Fibroblast of mammary gland (primary cell): ENCODE data around the gene SSBP3.

Experiments used
- DNase-seq: peaks from one replicate; pipeline ENCODE4 v3.0.0-alpha.2; 2010; ENCODE audit warnings: low read depth
- H3K4me3 ChIP-seq: 2 replicates; pipeline ENCODE4 v1.5.1; 2011; ENCODE audit warnings: low read depth, mild to moderate bottlenecking, low read length, moderate library complexity; ENCODE audit not compliant: control insufficient read depth
- CTCF ChIP-seq: conservative IDR thresholded peaks from 2 replicates; pipeline ENCODE4 v1.5.1; 2011; ENCODE audit warnings: low read depth, low read length, inconsistent platforms; ENCODE audit not compliant: control insufficient read depth, insufficient read depth

SSBP3 gene

DNA sequence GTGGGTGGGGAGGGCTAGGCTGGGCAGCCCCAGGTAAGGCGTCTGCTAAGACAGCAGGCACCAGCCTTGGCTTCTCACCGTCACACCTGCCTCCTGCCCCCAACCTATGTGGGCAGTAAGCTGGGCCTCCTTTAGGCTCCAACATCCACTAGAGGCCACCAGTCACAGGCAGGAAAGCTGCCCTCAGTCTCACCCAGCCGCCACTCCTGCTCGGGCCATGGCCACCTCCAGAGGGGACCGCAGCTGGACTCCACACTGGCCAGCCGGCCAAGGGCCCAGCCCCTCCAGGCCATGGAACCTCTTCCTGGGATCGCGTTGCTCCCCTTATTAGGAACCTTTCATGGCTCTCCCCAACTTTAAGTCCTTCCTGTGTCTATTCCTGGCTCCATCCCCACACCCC lies 131.7 kb downstream of the SSBP3 start:
- no peak overlapping the region for H3K4me3 ChIP-seq
- TF ChIP-seq CTCF = no peak
- DNase-seq = no peak

GRCh38 chr1:54273795-54274163 lies 132.4 kb downstream of the SSBP3 start:
- peak; percentile 43 for DNase-seq
- no peak for TF ChIP-seq CTCF
- no peak overlapping the region for H3K4me3 ChIP-seq

DNA sequence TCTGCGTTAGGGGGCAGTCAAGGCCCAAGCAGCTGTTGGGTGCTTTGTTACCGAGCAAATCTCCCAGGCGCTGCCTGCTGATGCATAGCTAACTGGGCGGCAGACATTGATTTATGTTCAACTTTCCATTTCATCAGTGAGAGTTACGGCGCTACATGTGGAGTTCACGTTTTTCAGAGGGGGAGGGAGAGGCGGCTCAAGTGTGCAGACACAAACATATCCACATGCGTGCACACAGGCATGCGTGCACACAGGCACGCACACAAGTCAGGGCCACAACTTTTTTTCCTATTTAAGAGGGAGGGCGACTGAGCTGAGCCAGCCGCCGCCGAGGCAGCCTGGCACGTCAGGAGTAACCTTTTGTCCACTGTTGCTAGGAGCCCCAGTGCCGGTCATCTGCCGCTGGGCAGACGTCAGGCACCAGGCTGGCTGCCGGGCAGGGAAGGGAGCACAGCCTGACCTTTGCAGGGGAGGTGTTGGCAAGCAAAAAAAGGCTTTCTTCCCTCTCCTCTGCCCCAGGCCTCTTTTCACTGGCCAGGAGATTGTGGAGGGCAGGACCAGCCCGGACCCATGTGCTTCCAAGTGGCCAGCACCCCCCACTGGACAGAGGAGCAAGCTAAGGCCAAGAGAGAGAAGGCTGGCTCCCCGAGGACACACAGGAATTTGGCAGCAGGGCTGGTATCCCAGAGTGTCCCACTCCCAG lies 133.0 kb downstream of the SSBP3 start:
- H3K4me3 ChIP-seq = peak overlapping the region; percentile 9
- peak; percentile 94 for DNase-seq
- peak; percentile 79 for TF ChIP-seq CTCF

DNA sequence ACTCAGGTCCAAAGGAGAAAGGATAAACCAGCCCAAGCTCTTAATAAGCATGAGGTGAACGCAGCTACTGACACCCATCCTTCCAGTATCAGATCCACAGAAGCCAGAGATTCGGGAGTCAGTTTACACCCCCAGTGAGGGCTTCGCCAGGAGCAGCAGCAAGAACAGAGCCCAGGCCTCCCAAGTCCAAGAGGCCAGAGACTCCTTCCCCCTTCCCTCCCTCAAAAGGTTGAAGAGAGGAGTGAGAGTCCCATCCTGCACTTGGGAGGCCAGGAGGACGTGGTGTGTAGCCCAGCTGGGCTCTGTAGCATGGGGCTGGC lies 133.5 kb downstream of the SSBP3 start:
- TF ChIP-seq CTCF = no peak
- DNase-seq = no peak
- no peak overlapping the region for H3K4me3 ChIP-seq

- TF ChIP-seq CTCF = no peak
- DNase-seq = no peak
- no peak overlapping the region for H3K4me3 ChIP-seq
Observed at GRCh38 chr1:54272134-54272533, 134.1 kb downstream of the SSBP3 start.

- TF ChIP-seq CTCF = no peak
- H3K4me3 ChIP-seq = no peak overlapping the region
- DNase-seq = no peak
Observed at GRCh38 chr1:54271341-54271740, 134.9 kb downstream of the SSBP3 start.

DNA sequence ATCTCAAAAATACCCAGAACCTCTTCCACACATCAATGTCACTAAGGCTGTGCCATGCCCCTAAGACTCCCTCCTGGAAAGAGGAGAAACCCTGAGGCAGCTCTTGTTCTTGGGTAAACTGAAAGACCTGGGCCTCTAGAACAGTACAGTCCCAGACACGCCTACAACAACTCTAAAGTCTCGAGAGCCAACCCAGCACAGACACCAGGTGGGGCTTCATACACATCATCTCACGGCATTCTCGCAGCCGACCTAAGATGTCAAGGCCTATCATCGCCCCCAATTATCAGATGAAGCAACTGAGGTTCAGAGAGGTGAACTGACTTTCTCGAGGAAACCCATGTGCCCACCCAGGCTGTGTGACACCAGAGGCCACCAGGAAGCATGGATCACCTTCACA lies 135.7 kb downstream of the SSBP3 start:
- no peak for DNase-seq
- no peak overlapping the region for H3K4me3 ChIP-seq
- TF ChIP-seq CTCF = no peak
